Activated T-cell treated with anti-CD3 and anti-CD28 coated beads, Interleukin-2, amount 50 U/mL, for 24 hours (primary cell): Measurements from ENCODE around the gene TMEM62.
"Not testable (repeated sequence)": the region's sequence is repeated elsewhere in the genome, so short reads cannot be mapped to it uniquely, and the experiment has no call there.

Experiments
- DNase-seq: peaks from one replicate; pipeline ENCODE4 v3.0.0-alpha.2; 2020
- H3K27ac Mint-ChIP-seq: 2 replicates; pipeline ENCODE4 v1.8.0; 2020; ENCODE audit warnings: mild to moderate bottlenecking, mixed read lengths
- H3K27me3 Mint-ChIP-seq: 2 replicates; pipeline ENCODE4 v1.8.0; 2020; ENCODE audit warnings: mixed read lengths
- H3K36me3 Mint-ChIP-seq: 2 replicates; pipeline ENCODE4 v1.8.0; 2020; ENCODE audit warnings: low read depth, mixed read lengths
- H3K4me1 Mint-ChIP-seq: 2 replicates; pipeline ENCODE4 v1.8.0; 2020; ENCODE audit warnings: low read depth, mixed read lengths
- H3K4me3 Mint-ChIP-seq: 2 replicates; pipeline ENCODE4 v1.8.0; 2020; ENCODE audit warnings: mild to moderate bottlenecking, moderate library complexity, mixed read lengths
- H3K9me3 Mint-ChIP-seq: 2 replicates; pipeline ENCODE4 v1.8.0; 2020; ENCODE audit warnings: mixed read lengths

The TMEM62 gene

DNA sequence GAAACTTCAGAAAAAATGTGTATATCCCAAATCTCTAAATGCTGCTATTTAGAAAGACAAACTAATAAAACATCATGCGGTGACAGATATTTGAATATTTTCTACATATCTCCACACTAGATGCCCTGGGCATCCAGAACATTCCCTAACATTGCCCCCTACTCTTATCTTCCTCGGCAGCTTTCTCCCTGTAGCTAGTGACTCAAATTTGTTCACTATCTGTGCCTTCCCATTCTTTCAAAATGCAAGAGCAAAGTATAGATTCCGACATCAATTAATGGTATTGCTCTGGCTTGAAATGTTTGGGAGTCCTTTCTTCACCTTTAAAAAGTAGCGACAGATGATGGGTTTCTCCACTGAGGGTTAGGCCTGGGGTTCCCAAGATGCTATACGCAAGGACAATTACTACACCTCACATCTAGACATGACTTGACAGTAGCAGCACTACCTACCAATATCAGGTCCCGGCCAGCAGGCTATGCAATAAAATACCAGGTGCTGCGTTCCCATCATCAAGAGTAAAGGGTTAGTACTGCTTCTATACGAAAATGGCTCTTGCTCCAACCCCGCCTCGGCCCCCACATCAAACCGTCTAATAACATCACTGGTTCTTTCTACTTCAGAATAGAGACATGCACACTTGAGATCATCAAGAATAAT is 28.2 kb upstream of the TMEM62 start:
- Mint-ChIP-seq H3K9me3 (no peaks in the 10 kb centered on the region), H3K27me3 (no peaks in the 10 kb centered on the region), H3K27ac (peak overlapping the region; percentile 99), H3K4me1 (peaks cover 48% of the 10 kb centered on the region), H3K36me3 (peaks cover 55% of the 10 kb centered on the region), H3K4me3 (peak overlapping the region; percentile 98)
- DNase-seq, result no peak

DNA sequence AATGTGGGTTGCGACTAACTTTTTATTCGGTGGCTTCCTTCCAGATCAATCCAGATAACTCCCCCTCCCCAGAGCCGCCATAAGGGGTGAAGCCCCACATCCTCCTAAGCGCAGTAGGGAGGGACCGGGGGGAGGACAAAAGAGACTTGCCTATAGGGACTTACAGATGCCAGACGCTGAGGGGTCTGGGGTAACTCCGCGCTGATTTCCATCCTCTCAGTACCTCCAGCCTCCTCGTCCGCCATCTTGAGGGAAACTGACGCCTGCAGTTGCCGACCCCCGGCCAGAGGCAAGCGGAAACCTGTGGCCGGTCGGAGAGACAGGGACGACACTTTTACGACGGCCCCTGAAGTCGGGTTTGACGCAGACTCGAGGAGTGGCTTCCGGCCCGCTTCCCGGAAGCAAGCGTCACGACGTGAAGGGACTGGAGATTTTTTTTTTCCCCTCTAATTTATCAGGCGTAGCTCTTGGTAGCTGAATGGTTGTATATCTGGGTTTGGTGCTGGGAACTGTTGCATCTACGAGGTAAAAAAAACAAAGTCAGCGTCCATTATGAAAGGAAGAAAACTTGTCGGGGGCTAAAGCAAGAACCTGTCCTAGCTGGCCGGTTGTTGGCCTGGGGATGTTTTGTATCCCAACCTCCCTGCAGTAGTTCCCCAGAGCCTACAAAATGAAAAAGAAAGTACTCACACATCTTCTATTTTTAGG is 27.5 kb upstream of the TMEM62 start, which contains the start of gene UBR1:
TSS of gene UBR1 (minus strand) at position 261 of the 708 bp plus-strand sequence. CDS start at position 245, 16 bp downstream.
- Mint-ChIP-seq H3K9me3 (no peaks in the 10 kb centered on the region), H3K27ac (peak within 1 kb of the TSS; percentile 99), H3K36me3 (peaks cover 48% of the 10 kb centered on the region), H3K27me3 (no peaks in the 10 kb centered on the region), H3K4me3 (peak within 1 kb of the TSS; percentile 98), H3K4me1 (peaks cover 42% of the 10 kb centered on the region)
- peak; percentile 90 for DNase-seq

DNA sequence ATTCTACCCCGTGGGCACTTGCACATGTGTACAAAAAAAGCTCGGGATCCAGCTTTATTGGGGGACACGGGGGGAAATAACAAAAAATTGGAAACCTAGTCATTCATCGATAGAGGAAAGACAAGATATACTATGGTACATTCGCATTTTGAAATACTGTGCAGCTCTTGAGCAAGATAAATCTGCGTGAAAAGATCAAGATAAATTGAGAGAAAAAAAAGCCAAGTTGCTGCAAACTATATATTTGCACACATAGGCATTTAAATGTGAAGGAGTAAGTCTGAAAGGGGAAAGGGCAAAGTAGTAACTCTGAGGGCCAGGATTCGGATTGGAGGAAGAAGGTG is 26.9 kb upstream of the TMEM62 start:
- DNase-seq, result no peak
- peak overlapping the region; percentile 99 for H3K27ac Mint-ChIP-seq
- H3K9me3 Mint-ChIP-seq, result no peaks in the 10 kb centered on the region
- H3K4me1 Mint-ChIP-seq, result peaks cover 37% of the 10 kb centered on the region
- peaks cover 43% of the 10 kb centered on the region for H3K36me3 Mint-ChIP-seq
- peak overlapping the region; percentile 98 for H3K4me3 Mint-ChIP-seq
- H3K27me3 Mint-ChIP-seq, result no peaks in the 10 kb centered on the region

DNA sequence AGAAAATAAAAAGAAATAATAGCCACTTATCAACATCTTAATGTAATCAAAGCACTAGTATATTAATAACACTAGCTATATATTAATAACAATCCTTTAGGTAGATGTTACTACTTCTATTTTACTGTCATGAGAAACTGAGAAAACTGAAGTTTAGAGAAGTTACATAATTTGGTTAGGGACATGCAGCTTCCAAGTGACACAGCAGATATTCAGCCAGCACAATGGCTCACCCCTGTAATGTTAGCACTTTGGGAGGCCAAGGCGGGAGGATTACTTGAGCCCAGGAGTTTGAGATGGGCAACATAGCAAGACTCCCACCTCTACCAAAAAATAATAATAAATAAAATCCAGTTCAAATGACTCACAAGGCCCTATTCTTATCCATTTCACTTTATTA is 25.6 kb upstream of the TMEM62 start:
- Mint-ChIP-seq H3K36me3 (peaks cover 30% of the 10 kb centered on the region), H3K27me3 (no peaks in the 10 kb centered on the region), H3K27ac (no peak overlapping the region), H3K4me1 (peaks cover 28% of the 10 kb centered on the region), H3K9me3 (no peaks in the 10 kb centered on the region), H3K4me3 (no peak overlapping the region)
- no peak for DNase-seq

DNA sequence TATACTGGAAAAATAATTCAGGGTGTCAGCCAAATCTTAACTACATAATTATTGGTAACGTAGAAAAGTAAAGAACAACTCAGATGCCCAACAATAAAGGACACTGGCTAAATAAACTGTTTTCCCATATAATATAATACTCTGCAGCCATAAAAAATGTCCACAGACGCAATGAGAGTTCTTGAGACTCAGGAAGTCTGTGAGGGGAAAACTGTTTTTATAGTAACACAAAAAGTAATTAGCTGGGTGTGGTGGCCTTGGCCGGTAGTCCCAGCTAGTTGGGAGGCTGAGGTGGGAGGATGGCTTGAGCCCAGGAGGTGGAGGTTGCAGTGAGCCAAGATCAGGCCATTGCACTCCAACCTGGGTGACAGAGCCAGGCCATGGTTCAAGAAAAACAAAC is 22.0 kb upstream of the TMEM62 start:
- DNase-seq, result no peak
- peaks cover 4% of the 10 kb centered on the region for H3K4me1 Mint-ChIP-seq
- H3K27me3 Mint-ChIP-seq, result peaks cover 5% of the 10 kb centered on the region
- H3K36me3 Mint-ChIP-seq, result peaks cover under 1% of the 10 kb centered on the region
- H3K27ac Mint-ChIP-seq, result no peak overlapping the region
- H3K9me3 Mint-ChIP-seq, result no peaks in the 10 kb centered on the region
- H3K4me3 Mint-ChIP-seq, result no peak overlapping the region

DNA sequence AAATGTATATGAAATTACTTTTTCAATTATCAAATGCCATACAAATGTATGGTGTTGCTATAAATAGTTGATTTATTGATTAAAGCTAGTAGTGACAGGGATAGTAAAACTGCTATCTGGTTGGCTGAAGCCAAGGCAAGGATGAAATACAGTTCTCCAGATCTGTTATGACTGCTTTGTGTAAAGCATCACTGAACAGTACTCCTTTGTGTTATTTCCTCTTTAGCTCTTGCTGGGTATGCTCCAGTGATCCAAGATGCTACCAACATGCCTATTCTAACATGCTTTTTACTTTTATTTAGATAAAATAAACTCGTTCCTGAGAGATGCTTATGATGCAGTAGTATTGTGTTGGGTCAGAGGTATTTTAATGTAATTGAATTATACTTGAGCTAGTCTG is 15.1 kb upstream of the TMEM62 start:
- no peaks in the 10 kb centered on the region for H3K9me3 Mint-ChIP-seq

DNA sequence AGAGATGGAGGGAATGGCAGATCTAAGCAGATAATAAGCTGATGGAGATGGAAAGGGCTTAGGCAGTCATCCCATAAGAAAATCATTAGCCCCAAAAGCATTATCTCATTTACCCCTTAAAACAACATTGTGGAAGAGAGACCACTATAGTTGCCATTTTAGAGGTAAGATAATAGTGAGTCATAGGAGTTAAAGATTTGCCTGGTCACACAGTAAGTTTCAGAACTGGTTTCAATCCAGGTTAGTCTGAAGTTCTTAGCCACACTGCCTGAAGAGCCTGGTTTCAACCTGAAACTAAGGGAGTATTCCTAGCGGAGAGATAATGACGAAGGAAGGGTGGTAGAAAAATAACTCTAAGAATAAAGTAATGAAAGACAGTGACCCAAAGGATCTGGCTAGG is 14.6 kb upstream of the TMEM62 start:
- Mint-ChIP-seq H3K36me3 (no peaks in the 10 kb centered on the region), H3K27me3 (peaks cover 7% of the 10 kb centered on the region), H3K9me3 (no peaks in the 10 kb centered on the region), H3K4me3 (no peak overlapping the region), H3K4me1 (peaks cover 16% of the 10 kb centered on the region), H3K27ac (no peak overlapping the region)
- no peak for DNase-seq

More for the DNA sequence above, 15.1 kb upstream of the TMEM62 start:
- H3K27ac Mint-ChIP-seq, result no peak overlapping the region
- H3K4me1 Mint-ChIP-seq, result peaks cover 14% of the 10 kb centered on the region
- H3K36me3 Mint-ChIP-seq, result no peaks in the 10 kb centered on the region
- H3K27me3 Mint-ChIP-seq, result peaks cover 7% of the 10 kb centered on the region
- no peak overlapping the region for H3K4me3 Mint-ChIP-seq
- DNase-seq, result no peak

DNA sequence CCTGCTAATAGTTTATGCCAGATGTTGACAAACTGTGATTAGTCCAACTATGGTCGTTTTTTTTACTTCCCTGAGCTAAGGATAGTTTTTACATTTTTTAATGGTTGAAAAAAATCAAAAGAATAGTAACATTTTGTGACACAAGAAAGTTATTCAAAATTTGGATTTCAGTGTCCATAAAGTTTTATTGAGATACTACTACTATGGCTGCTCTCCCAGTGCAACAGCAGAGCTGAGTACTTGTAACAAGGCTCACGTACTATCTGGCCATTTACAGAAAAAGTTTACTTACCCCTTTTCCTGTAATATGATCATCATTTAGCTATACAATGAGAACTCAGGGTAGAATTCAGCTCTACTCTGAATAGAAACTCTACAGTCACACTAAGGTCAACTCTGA is 11.5 kb upstream of the TMEM62 start:
- no peak overlapping the region for H3K27ac Mint-ChIP-seq
- H3K27me3 Mint-ChIP-seq, result peaks cover 2% of the 10 kb centered on the region
- H3K4me1 Mint-ChIP-seq, result peaks cover 17% of the 10 kb centered on the region
- no peaks in the 10 kb centered on the region for H3K9me3 Mint-ChIP-seq
- DNase-seq, result no peak
- no peak overlapping the region for H3K4me3 Mint-ChIP-seq
- H3K36me3 Mint-ChIP-seq, result no peaks in the 10 kb centered on the region

DNA sequence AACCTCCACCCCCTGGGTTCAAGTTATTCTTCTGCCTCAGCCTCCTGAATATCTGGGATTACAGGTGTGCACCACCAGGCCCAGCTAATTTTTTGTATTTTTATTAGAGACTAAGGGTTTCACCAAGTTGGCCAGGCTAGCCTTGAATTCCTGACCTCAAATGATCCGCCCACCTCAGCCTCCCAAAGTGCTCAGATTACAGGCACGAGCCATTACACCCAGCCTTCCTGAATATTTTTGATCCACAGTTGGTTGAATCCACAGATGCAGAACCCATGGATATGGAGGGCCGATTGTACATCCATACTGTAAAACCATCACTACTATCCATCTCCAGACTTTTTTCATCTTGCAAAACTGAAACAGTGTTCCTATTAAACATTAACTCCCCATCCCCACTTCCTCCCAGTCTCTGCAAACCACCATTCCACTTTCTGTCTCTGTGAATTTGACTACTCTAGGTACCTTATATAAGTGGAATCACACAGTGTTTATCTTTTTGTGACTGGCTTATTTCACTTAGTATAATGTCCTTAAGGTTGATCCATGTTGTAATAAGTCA is 8.2 kb upstream of the TMEM62 start:
- Mint-ChIP-seq H3K4me1 (peaks cover 15% of the 10 kb centered on the region), H3K9me3 (no peaks in the 10 kb centered on the region), H3K27me3 (peaks cover 3% of the 10 kb centered on the region), H3K36me3 (no peaks in the 10 kb centered on the region), H3K4me3 (no peak overlapping the region), H3K27ac (no peak overlapping the region)
- DNase-seq, result no peak

DNA sequence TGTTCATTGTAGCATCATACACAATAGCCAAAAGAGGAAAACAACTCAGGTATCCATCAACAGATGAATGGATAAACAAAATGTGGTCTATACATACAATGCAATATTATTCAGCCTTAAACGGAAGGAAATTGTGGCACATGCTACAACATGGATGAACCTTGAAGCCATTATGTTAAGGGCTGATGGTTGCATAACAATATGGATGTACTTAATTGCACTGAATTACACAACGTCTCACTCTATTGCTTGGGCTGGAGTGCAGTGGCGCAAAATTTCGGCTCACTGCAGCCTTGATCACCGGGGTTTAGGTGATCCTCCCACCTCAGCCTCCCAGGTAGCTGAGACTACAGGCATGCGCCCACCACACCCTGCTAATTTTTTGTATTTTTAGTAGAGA is 7.0 kb upstream of the TMEM62 start:
- H3K4me3 Mint-ChIP-seq, result no peak overlapping the region
- no peak overlapping the region for H3K27ac Mint-ChIP-seq
- no peak for DNase-seq
- H3K9me3 Mint-ChIP-seq, result no peaks in the 10 kb centered on the region
- no peaks in the 10 kb centered on the region for H3K36me3 Mint-ChIP-seq
- H3K4me1 Mint-ChIP-seq, result peaks cover 15% of the 10 kb centered on the region
- H3K27me3 Mint-ChIP-seq, result peaks cover 3% of the 10 kb centered on the region

DNA sequence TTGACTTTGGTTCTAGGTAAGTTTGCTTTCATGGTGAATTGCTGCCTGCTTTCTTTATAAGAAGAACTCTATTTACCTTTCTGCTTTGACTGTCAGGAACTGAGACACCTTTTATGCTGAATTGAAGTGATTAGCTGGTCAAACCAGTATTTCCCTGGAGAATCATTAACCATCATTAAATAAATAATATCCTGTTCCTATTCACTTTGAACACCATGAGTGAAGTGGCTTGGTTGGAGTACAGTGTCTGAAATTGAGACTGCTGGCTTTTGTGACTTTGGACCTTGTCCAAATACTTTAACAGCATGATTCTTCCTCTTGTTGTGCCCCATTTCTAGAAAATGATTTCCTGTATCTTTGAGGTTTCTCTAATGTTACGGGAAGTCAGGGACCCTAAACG is 5.6 kb upstream of the TMEM62 start:
- H3K27ac Mint-ChIP-seq, result no peak overlapping the region
- H3K9me3 Mint-ChIP-seq, result no peaks in the 10 kb centered on the region
- DNase-seq, result no peak
- H3K4me1 Mint-ChIP-seq, result peaks cover 12% of the 10 kb centered on the region
- H3K4me3 Mint-ChIP-seq, result no peak overlapping the region
- peaks cover 3% of the 10 kb centered on the region for H3K27me3 Mint-ChIP-seq
- no peaks in the 10 kb centered on the region for H3K36me3 Mint-ChIP-seq

DNA sequence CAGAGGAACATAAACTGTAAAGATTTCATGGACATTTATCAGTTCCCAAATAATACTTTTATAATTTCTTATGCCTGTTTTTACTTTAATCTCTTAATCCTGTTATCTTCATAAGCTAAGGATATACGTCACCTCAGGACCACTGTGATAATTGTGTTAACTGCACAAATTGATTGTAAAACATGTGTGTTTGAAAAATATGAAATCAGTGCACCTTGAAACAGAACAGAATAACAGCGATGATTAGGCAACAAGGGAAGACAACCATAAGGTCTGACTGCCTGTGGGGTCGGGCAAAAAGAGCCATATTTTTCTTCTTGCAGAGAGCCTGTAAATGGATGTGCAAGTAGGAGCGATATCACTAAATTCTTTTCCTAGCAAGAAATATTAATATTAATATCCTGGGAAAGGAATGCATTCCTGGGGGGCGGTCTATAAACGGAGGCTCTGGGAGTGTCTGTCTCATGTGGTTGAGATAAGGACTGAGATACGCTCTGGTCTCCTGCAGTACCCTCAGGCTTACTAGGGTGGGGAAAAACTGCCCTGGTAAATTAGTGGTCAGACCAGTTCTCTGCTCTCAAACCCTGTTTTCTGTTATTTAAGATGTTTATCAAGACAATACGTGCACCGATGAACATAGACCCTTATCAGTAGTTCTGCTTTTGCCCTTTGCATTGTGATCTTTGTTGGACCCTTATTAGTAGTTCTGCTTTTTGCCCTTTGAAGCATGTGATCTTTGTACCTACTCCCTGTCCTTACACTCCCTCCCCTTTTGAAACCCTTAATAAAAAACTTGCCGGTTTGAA is 5.0 kb upstream of the TMEM62 start:
- DNase-seq, H3K4me3 Mint-ChIP-seq, H3K9me3 Mint-ChIP-seq, H3K27ac Mint-ChIP-seq, H3K27me3 Mint-ChIP-seq, H3K36me3 Mint-ChIP-seq: not testable (repeated sequence)
- peaks cover 10% of the 10 kb centered on the region for H3K4me1 Mint-ChIP-seq

DNA sequence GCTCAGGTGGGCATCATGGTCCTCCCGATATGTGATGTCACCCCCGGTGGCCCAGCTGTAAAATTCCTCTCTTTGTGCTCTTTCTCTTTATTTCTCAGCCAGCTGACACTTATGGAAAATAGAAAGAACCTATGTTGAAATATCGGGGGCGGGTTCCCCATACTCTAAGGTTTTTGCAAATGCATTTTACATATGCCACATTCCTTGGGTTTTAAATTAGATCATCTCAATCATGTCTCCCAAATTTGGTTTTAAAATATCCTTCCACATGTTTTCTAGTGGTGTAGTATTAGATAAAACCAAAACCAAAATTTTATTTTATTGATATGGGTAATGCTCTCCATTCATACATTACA is 4.4 kb upstream of the TMEM62 start:
- no peaks in the 10 kb centered on the region for H3K9me3 Mint-ChIP-seq
- H3K4me3 Mint-ChIP-seq, result no peak overlapping the region
- H3K4me1 Mint-ChIP-seq, result peaks cover 8% of the 10 kb centered on the region
- H3K36me3 Mint-ChIP-seq, result peaks cover under 1% of the 10 kb centered on the region
- no peak overlapping the region for H3K27ac Mint-ChIP-seq
- peaks cover 3% of the 10 kb centered on the region for H3K27me3 Mint-ChIP-seq
- no peak for DNase-seq

DNA sequence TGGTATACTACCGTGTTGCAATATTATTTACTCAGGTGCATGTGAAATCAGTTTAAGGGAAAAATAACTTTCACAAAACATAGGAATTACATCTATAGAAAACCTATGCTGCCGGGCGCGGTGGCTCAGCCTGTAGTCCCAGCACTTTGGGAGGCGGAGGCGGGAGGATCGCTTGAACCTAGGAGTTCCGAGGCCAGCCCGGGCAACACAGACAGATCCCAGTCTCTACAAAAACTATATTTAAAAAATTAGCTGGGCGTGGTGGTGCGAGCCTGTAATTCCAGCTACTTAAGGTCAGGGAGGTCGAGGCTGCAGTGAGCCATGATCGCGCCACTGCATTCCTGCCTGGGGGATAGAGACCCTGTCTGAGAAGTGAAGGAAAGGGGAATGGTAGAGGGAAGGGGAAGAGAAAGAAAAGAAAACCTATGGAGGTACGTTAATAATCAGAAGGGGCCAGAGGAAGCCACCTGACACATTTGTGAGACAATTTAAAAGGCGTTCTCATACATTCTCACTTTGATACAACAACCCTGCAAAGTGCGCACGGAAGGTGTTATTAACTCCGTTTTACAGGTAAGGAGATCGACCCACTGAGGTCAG is 456 bp upstream of the TMEM62 start:
- peak overlapping the region; percentile 85 for H3K27ac Mint-ChIP-seq
- H3K9me3 Mint-ChIP-seq, result no peaks in the 10 kb centered on the region
- H3K27me3 Mint-ChIP-seq, result peaks cover 3% of the 10 kb centered on the region
- H3K4me1 Mint-ChIP-seq, result peaks cover 24% of the 10 kb centered on the region
- peaks cover 30% of the 10 kb centered on the region for H3K36me3 Mint-ChIP-seq
- peak overlapping the region; percentile 86 for H3K4me3 Mint-ChIP-seq
- DNase-seq, result no peak
